H9 (cell line): ENCODE results near the gene HM13. TPM values are rescaled to one million over a fixed set of nuclear protein-coding genes. Genes with fewer than 3 reads are reported as not detected.

ENCODE experiments used
- DNase-seq: peaks from one replicate; pipeline ENCODE4 v3.0.0-alpha.2; 2017
- H2AFZ ChIP-seq: one replicate; pipeline ENCODE4 v1.6.1; 2013; ENCODE audit warnings: mild to moderate bottlenecking, low read length, control low read depth, moderate library complexity
- H2AK5ac ChIP-seq: 2 replicates; pipeline ENCODE4 v1.6.1; 2013; ENCODE audit warnings: low read length, control low read depth, mixed read lengths; ENCODE audit not compliant: insufficient read length
- H2BK120ac ChIP-seq: one replicate; pipeline ENCODE4 v1.6.1; 2013; ENCODE audit warnings: low read depth, mild to moderate bottlenecking, low read length, control low read depth, inconsistent platforms; ENCODE audit not compliant: poor library complexity, severe bottlenecking
- H2BK12ac ChIP-seq: 2 replicates; pipeline ENCODE4 v1.6.1; 2013; ENCODE audit warnings: low read length, control low read depth, mixed read lengths, low read depth; ENCODE audit not compliant: insufficient read length
- H2BK15ac ChIP-seq: 2 replicates; pipeline ENCODE4 v1.6.1; 2013; ENCODE audit warnings: low read depth, low read length, control low read depth
- H2BK20ac ChIP-seq: one replicate; pipeline ENCODE4 v1.6.1; 2013; ENCODE audit warnings: low read depth, mild to moderate bottlenecking, low read length, control low read depth, inconsistent platforms; ENCODE audit not compliant: poor library complexity, severe bottlenecking
- H2BK5ac ChIP-seq: 2 replicates; pipeline ENCODE4 v1.6.1; 2013; ENCODE audit warnings: low read length, control low read depth, mixed read lengths; ENCODE audit not compliant: insufficient read length
- H3K14ac ChIP-seq: 2 replicates; pipeline ENCODE4 v1.6.1; 2013; ENCODE audit warnings: low read length, control low read depth; ENCODE audit not compliant: insufficient read depth
- H3K18ac ChIP-seq: 2 replicates; pipeline ENCODE4 v1.6.1; 2013; ENCODE audit warnings: low read depth, mild to moderate bottlenecking, mixed read lengths, low read length, control low read depth; ENCODE audit not compliant: insufficient read length
- H3K23ac ChIP-seq: 2 replicates; pipeline ENCODE4 v1.6.1; 2013; ENCODE audit warnings: low read length, control low read depth, mixed read lengths, low read depth; ENCODE audit not compliant: insufficient read length
- H3K23me2 ChIP-seq: 2 replicates; pipeline ENCODE4 v1.6.1; 2013; ENCODE audit warnings: low read depth, mild to moderate bottlenecking, mixed read lengths, low read length, control low read depth; ENCODE audit not compliant: insufficient read length, poor library complexity, severe bottlenecking
- H3K27ac ChIP-seq: 2 replicates; pipeline ENCODE4 v1.5.1; 2013; ENCODE audit warnings: low read length, control low read depth, mixed read lengths, low read depth; ENCODE audit not compliant: insufficient read length
- H3K27me3 ChIP-seq: 2 replicates; pipeline ENCODE4 v1.6.1; 2013; ENCODE audit warnings: low read length, control low read depth, inconsistent platforms; ENCODE audit not compliant: insufficient read depth
- H3K4ac ChIP-seq: 2 replicates; pipeline ENCODE4 v1.6.1; 2013; ENCODE audit warnings: low read depth, mild to moderate bottlenecking, control low read depth, inconsistent platforms, low read length, moderate library complexity
- H3K4me1 ChIP-seq: 2 replicates; pipeline ENCODE4 v1.6.1; 2013; ENCODE audit warnings: low read length, control low read depth, inconsistent platforms; ENCODE audit not compliant: insufficient read depth
- H3K4me2 ChIP-seq: 2 replicates; pipeline ENCODE4 v1.6.1; 2013; ENCODE audit warnings: low read length, control low read depth, mixed read lengths; ENCODE audit not compliant: insufficient read length, insufficient read depth
- H3K56ac ChIP-seq: 2 replicates; pipeline ENCODE4 v1.6.1; 2013; ENCODE audit warnings: low read depth, mild to moderate bottlenecking, mixed read lengths, low read length, control low read depth; ENCODE audit not compliant: insufficient read length
- H3K79me1 ChIP-seq: 2 replicates; pipeline ENCODE4 v1.6.1; 2013; ENCODE audit warnings: low read depth, mild to moderate bottlenecking, moderate library complexity, low read length, control low read depth, inconsistent platforms; ENCODE audit not compliant: insufficient read depth, poor library complexity, severe bottlenecking
- H3K79me2 ChIP-seq: 2 replicates; pipeline ENCODE4 v1.6.1; 2013; ENCODE audit warnings: low read length, control low read depth, inconsistent platforms; ENCODE audit not compliant: insufficient read depth
- H3K9ac ChIP-seq: 2 replicates; pipeline ENCODE4 v1.6.1; 2013; ENCODE audit warnings: low read length, control low read depth, mixed read lengths; ENCODE audit not compliant: insufficient read length; ENCODE audit errors: extremely low read depth
- H3K9me3 ChIP-seq: one replicate; pipeline ENCODE4 v1.6.1; 2013; ENCODE audit warnings: low read depth, low read length, inconsistent platforms; ENCODE audit not compliant: control insufficient read depth
- H3T11ph ChIP-seq: one replicate; pipeline ENCODE4 v1.6.1; 2013; ENCODE audit warnings: mild to moderate bottlenecking, low read length, control low read depth, inconsistent platforms
- H4K20me1 ChIP-seq: one replicate; pipeline ENCODE4 v1.6.1; 2013; ENCODE audit not compliant: control insufficient read depth, insufficient read length, insufficient read depth
- H4K5ac ChIP-seq: 2 replicates; pipeline ENCODE4 v1.6.1; 2013; ENCODE audit warnings: low read depth, mild to moderate bottlenecking, mixed read lengths, low read length, control low read depth; ENCODE audit not compliant: insufficient read length
- H4K8ac ChIP-seq: replicated peaks from 2 replicates; pipeline ENCODE4 v1.6.1; 2013; ENCODE audit warnings: low read length, control low read depth, mixed read lengths, low read depth; ENCODE audit not compliant: insufficient read length
- H4K91ac ChIP-seq: 2 replicates; pipeline ENCODE4 v1.6.1; 2013; ENCODE audit warnings: low read depth, mild to moderate bottlenecking, moderate library complexity, mixed read lengths, low read length, control low read depth; ENCODE audit not compliant: insufficient read length
- H3K27ac Mint-ChIP-seq, 3 experiments: 2 replicates in 2 of 3; 3 replicates in 1 of 3; pipeline ENCODE4 v1.8.0; 2020 to 2021; ENCODE audit warnings: mixed read lengths in 3 of 3, mild to moderate bottlenecking in 1 of 3, moderate library complexity in 1 of 3
- H3K27me3 Mint-ChIP-seq: 2 replicates; pipeline ENCODE4 v1.8.0; 2021; ENCODE audit warnings: low read depth, mild to moderate bottlenecking, moderate library complexity, mixed read lengths
- H3K36me3 Mint-ChIP-seq, 3 experiments: 2 replicates in 2 of 3; 3 replicates in 1 of 3; pipeline ENCODE4 v1.8.0; 2020 to 2021; ENCODE audit warnings: low read depth in 3 of 3, mixed read lengths in 3 of 3; ENCODE audit not compliant: insufficient read depth in 1 of 3
- H3K4me1 Mint-ChIP-seq, 2 experiments: 2 replicates each; pipeline ENCODE4 v1.8.0; 2020; ENCODE audit warnings: mixed read lengths in 2 of 2
- H3K4me3 Mint-ChIP-seq, 2 experiments: 2 replicates in 1 of 2; 3 replicates in 1 of 2; pipeline ENCODE4 v1.8.0; 2020 to 2021; ENCODE audit warnings: mild to moderate bottlenecking in 2 of 2, mixed read lengths in 2 of 2, moderate library complexity in 1 of 2
- H3K9me3 Mint-ChIP-seq, 2 experiments: 2 replicates in 1 of 2; 3 replicates in 1 of 2; pipeline ENCODE4 v1.8.0; 2020; ENCODE audit warnings: mild to moderate bottlenecking in 2 of 2, mixed read lengths in 2 of 2, moderate library complexity in 1 of 2
- WGBS: extraction: QIAGEN DNeasy Blood & Tissue Kit; methylation state at CpG from one replicate; pipeline ENCODE4 v1.1.7; 2013; ENCODE audit warnings: missing lambda C conversion rate, low lambda C conversion rate, mixed read lengths; ENCODE audit not compliant: insufficient read length; ENCODE audit errors: extremely low coverage; 5-methylcytosine and 5-hydroxymethylcytosine counted together
- total RNA-seq: library from RNA; stranded (reverse); gene quantifications from 2 replicates; pipeline ENCODE4 v1.2.1, GENCODE V29; 2021
- TF ChIP-seq, protein P1 (sequence below): fragments of 200-600 bp; sonication (generic); conservative IDR thresholded peaks from 3 replicates; pipeline ENCODE4 v1.8.0; 2021; ENCODE audit warnings: antibody characterized with exemption, mild to moderate bottlenecking

The HM13 gene
- total RNA-seq, 1 experiment from 2014 or later = 169 TPM

DNA sequence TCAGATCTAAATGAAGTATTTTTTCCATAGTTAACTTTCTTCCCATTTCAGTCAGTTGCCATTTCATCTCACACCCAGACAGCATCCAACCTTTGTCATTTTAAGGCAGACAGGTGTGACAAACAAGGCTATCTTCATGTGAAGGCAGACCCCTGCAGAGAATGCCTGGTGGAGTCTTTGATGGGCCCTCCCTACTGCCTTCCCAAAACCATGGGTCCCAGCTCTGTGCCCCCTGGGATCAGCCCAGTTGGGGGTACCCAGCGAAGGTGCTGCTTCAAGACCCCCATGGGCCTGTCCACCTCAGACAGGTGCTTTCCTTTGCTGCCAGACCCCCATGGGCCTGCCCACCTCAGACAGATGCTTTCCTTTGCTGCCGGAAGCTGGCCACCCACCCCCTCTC, 62.5 kb downstream of the HM13 start:
- H3K79me1 ChIP-seq = no peaks in the 10 kb centered on the region
- peaks cover 2 to 3% of the 10 kb centered on the region in 2 experiments; a peak in 2 of 5 replicates for H3K9me3 Mint-ChIP-seq

More for the DNA sequence above, 62.5 kb downstream of the HM13 start:
- no peak overlapping the region for H2AK5ac ChIP-seq
- H3K23me2 ChIP-seq = peaks cover 6% of the 10 kb centered on the region
- H3K27me3 ChIP-seq = no peaks in the 10 kb centered on the region
- Mint-ChIP-seq H3K27me3 (no peaks in the 10 kb centered on the region; the same call in 1 of the 2 replicates), H3K27ac (peak overlapping the region in 2 of 3 experiments; percentile 53 to 62; a peak in 4 of 7 replicates), H3K4me1 (peaks cover 57 to 62% of the 10 kb centered on the region in 2 experiments), H3K36me3 (peaks cover 7 to 21% (median 13%) of the 10 kb centered on the region in 3 experiments), H3K4me3 (no peak overlapping the region)
- no peaks in the 10 kb centered on the region for H4K20me1 ChIP-seq
- no CpG with 5 or more reads among the region's 2 CpGs for WGBS
- H3K4me1 ChIP-seq = no peaks in the 10 kb centered on the region
- H3K27ac ChIP-seq = no peak overlapping the region
- no peak overlapping the region for H3K23ac ChIP-seq
- no peak overlapping the region for H4K5ac ChIP-seq
- H3K18ac ChIP-seq = peak overlapping the region; percentile 27
- no peak overlapping the region for H2BK15ac ChIP-seq
- no peaks in the 10 kb centered on the region for H3K79me2 ChIP-seq
- no peak overlapping the region for H3K9ac ChIP-seq
- no peak overlapping the region for H2BK120ac ChIP-seq
- H2BK12ac ChIP-seq = no peak overlapping the region
- no peak for DNase-seq
- H3K4ac ChIP-seq = no peak overlapping the region
- no peak overlapping the region for H4K8ac ChIP-seq
- H4K91ac ChIP-seq = no peak overlapping the region
- no peak overlapping the region for H2AFZ ChIP-seq
- H2BK20ac ChIP-seq = no peak overlapping the region
- no peak overlapping the region for H3K56ac ChIP-seq
- no peak overlapping the region for H2BK5ac ChIP-seq
- H3K9me3 ChIP-seq = no peaks in the 10 kb centered on the region
- 0 out of 2 replicates have a peak overlapping the region, but pooled peaks have one; percentile 41 for H3K14ac ChIP-seq
- H3T11ph ChIP-seq = no peak overlapping the region
- H3K4me2 ChIP-seq = no peak overlapping the region
- TF ChIP-seq, protein P1, sequence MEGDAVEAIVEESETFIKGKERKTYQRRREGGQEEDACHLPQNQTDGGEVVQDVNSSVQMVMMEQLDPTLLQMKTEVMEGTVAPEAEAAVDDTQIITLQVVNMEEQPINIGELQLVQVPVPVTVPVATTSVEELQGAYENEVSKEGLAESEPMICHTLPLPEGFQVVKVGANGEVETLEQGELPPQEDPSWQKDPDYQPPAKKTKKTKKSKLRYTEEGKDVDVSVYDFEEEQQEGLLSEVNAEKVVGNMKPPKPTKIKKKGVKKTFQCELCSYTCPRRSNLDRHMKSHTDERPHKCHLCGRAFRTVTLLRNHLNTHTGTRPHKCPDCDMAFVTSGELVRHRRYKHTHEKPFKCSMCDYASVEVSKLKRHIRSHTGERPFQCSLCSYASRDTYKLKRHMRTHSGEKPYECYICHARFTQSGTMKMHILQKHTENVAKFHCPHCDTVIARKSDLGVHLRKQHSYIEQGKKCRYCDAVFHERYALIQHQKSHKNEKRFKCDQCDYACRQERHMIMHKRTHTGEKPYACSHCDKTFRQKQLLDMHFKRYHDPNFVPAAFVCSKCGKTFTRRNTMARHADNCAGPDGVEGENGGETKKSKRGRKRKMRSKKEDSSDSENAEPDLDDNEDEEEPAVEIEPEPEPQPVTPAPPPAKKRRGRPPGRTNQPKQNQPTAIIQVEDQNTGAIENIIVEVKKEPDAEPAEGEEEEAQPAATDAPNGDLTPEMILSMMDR = no peak
